Measurements from ENCODE around the gene POU2F1.

POU2F1 gene

DNA sequence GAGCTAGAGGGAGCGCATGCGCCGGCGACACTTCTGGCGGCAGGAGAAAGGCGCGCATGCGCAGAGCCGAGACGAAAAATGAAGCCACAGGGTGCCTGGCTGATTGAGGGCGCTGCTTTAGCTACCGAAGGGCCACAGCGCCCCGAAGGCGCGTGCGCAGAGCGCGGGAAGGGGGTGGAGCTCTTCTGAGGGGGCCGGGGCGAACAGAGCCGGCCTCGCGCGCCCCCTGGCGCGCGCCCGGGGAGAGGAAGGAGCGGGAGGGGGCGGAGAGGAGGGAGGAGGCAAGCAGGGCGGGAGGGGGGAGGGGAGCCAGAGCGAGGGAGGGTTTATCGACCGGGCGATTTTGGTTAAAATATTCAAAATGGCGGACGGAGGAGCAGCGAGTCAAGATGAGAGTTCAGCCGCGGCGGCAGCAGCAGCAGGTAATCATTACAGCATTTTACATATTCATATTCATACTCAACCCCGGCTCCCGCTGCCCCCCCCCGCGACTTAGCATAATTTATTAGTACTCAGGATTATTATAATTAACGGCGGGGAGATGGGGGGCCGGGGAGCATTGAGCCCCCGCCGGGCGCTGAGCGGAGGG, at the start of gene POU2F1:
Gene POU2F1 (plus strand): TSS at position 350 of the 589 bp plus-strand sequence. CDS start 12 bp downstream, at position 362.
- Histone ChIP-seq H3K36me3 (ENCODE audit: insufficient read depth, insufficient read length, low read length) (no peaks in the 10 kb centered on the region), H3K27me3 (ENCODE audit: insufficient read depth, insufficient read length) (no peaks in the 10 kb centered on the region), H3K4me1 (ENCODE audit: insufficient read depth, insufficient read length) (peaks cover 3% of the 10 kb centered on the region), H3K4me3 (ENCODE audit: insufficient read length, low read depth) (peak within 1 kb of the TSS; percentile 85), H3K9me3 (ENCODE audit: insufficient read depth, low read length) (peaks cover 13% of the 10 kb centered on the region; the same call in 1 of the 2 replicates), H3K9ac (ENCODE audit: insufficient read length, low read depth) (peak within 1 kb of the TSS; percentile 94)
- TF ChIP-seq YY1 (IDR thresholded peaks at IDR 0.05; ENCODE audit: insufficient read depth, insufficient read length) (peak; percentile 86), SUZ12 (IDR thresholded peaks at IDR 0.05; ENCODE audit: extremely low read depth, insufficient read depth, insufficient read length) (no peak)
- DNase-seq (ENCODE audit: low read depth, low spot score), result peak; percentile 99

GRCh38 chr1:167171286-167171929, 49.3 kb upstream of the POU2F1 start:
- DNase-seq (ENCODE audit: low read depth, low spot score), result no peak
- TF ChIP-seq YY1 (IDR thresholded peaks at IDR 0.05; ENCODE audit: insufficient read depth, insufficient read length), result no peak
- no peak for TF ChIP-seq ZNF274 (IDR thresholded peaks at IDR 0.05; ENCODE audit: low read depth, low read length)
- TF ChIP-seq SUZ12 (IDR thresholded peaks at IDR 0.05; ENCODE audit: extremely low read depth, insufficient read depth, insufficient read length), result no peak
- Histone ChIP-seq H3K9me3 (ENCODE audit: insufficient read depth, low read length) (no peaks in the 10 kb centered on the region), H3K27me3 (ENCODE audit: insufficient read depth, insufficient read length) (no peaks in the 10 kb centered on the region), H3K9ac (ENCODE audit: insufficient read length, low read depth) (no peak overlapping the region), H3K4me1 (ENCODE audit: insufficient read depth, insufficient read length) (peaks cover 11% of the 10 kb centered on the region), H3K36me3 (ENCODE audit: insufficient read depth, insufficient read length, low read length) (no peaks in the 10 kb centered on the region), H3K4me3 (ENCODE audit: insufficient read length, low read depth) (no peak overlapping the region)

- Histone ChIP-seq H3K4me1 (ENCODE audit: insufficient read depth, insufficient read length) (peaks cover 4% of the 10 kb centered on the region), H3K27me3 (ENCODE audit: insufficient read depth, insufficient read length) (no peaks in the 10 kb centered on the region), H3K36me3 (ENCODE audit: insufficient read depth, insufficient read length, low read length) (no peaks in the 10 kb centered on the region), H3K9me3 (ENCODE audit: insufficient read depth, low read length) (no peaks in the 10 kb centered on the region), H3K9ac (ENCODE audit: insufficient read length, low read depth) (no peak overlapping the region), H3K4me3 (ENCODE audit: insufficient read length, low read depth) (no peak overlapping the region)
- TF ChIP-seq ZNF274 (IDR thresholded peaks at IDR 0.05; ENCODE audit: low read depth, low read length) (no peak), SUZ12 (IDR thresholded peaks at IDR 0.05; ENCODE audit: extremely low read depth, insufficient read depth, insufficient read length) (no peak), YY1 (IDR thresholded peaks at IDR 0.05; ENCODE audit: insufficient read depth, insufficient read length) (no peak)
- no peak for DNase-seq (ENCODE audit: low read depth, low spot score)
Observed at GRCh38 chr1:167173516-167174184, 47.0 kb upstream of the POU2F1 start.

DNA sequence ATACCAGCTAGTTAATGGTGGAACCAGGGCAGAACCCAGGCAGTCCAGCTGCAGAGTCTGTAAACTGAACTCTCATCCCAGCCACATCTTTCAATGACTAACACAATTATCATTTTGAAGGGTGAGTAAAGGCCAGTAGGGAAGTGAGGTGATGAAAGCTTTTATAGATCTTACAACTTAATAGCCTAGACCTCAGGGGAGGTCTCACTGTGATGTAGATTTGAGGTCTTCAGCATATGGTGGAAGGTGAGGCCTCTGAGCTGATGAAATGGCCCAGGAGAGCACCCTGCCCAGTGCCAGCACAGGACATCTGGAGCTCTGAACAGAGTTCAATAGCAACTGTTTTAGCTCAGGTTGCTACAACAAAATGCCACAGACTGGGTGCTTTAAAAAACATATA, 44.8 kb upstream of the POU2F1 start:
- no peak for DNase-seq (ENCODE audit: low read depth, low spot score)
- Histone ChIP-seq H3K27me3 (ENCODE audit: insufficient read depth, insufficient read length) (no peaks in the 10 kb centered on the region), H3K9ac (ENCODE audit: insufficient read length, low read depth) (no peak overlapping the region), H3K36me3 (ENCODE audit: insufficient read depth, insufficient read length, low read length) (no peaks in the 10 kb centered on the region), H3K4me3 (ENCODE audit: insufficient read length, low read depth) (no peak overlapping the region), H3K9me3 (ENCODE audit: insufficient read depth, low read length) (no peaks in the 10 kb centered on the region), H3K4me1 (ENCODE audit: insufficient read depth, insufficient read length) (peaks cover 4% of the 10 kb centered on the region)
- TF ChIP-seq SUZ12 (IDR thresholded peaks at IDR 0.05; ENCODE audit: extremely low read depth, insufficient read depth, insufficient read length) (no peak), ZNF274 (IDR thresholded peaks at IDR 0.05; ENCODE audit: low read depth, low read length) (no peak), YY1 (IDR thresholded peaks at IDR 0.05; ENCODE audit: insufficient read depth, insufficient read length) (no peak)

GRCh38 chr1:167178831-167179230, 41.9 kb upstream of the POU2F1 start:
- DNase-seq (ENCODE audit: low read depth, low spot score), result no peak
- no peaks in the 10 kb centered on the region for H3K36me3 ChIP-seq (ENCODE audit: insufficient read depth, insufficient read length, low read length)
- peaks cover 4% of the 10 kb centered on the region for H3K4me1 ChIP-seq (ENCODE audit: insufficient read depth, insufficient read length)
- no peak overlapping the region for H3K4me3 ChIP-seq (ENCODE audit: insufficient read length, low read depth)
- H3K9me3 ChIP-seq (ENCODE audit: insufficient read depth, low read length), result no peaks in the 10 kb centered on the region
- H3K27me3 ChIP-seq (ENCODE audit: insufficient read depth, insufficient read length), result no peaks in the 10 kb centered on the region
- no peak for TF ChIP-seq ZNF274 (IDR thresholded peaks at IDR 0.05; ENCODE audit: low read depth, low read length)
- no peak for TF ChIP-seq YY1 (IDR thresholded peaks at IDR 0.05; ENCODE audit: insufficient read depth, insufficient read length)
- no peak for TF ChIP-seq SUZ12 (IDR thresholded peaks at IDR 0.05; ENCODE audit: extremely low read depth, insufficient read depth, insufficient read length)
- H3K9ac ChIP-seq (ENCODE audit: insufficient read length, low read depth), result no peak overlapping the region

- Histone ChIP-seq H3K4me1 (ENCODE audit: insufficient read depth, insufficient read length) (no peaks in the 10 kb centered on the region), H3K4me3 (ENCODE audit: insufficient read length, low read depth) (no peak overlapping the region), H3K27me3 (ENCODE audit: insufficient read depth, insufficient read length) (no peaks in the 10 kb centered on the region), H3K9me3 (ENCODE audit: insufficient read depth, low read length) (no peaks in the 10 kb centered on the region), H3K36me3 (ENCODE audit: insufficient read depth, insufficient read length, low read length) (no peaks in the 10 kb centered on the region), H3K9ac (ENCODE audit: insufficient read length, low read depth) (no peak overlapping the region)
- TF ChIP-seq SUZ12 (IDR thresholded peaks at IDR 0.05; ENCODE audit: extremely low read depth, insufficient read depth, insufficient read length) (no peak), ZNF274 (IDR thresholded peaks at IDR 0.05; ENCODE audit: low read depth, low read length) (no peak), YY1 (IDR thresholded peaks at IDR 0.05; ENCODE audit: insufficient read depth, insufficient read length) (no peak)
- DNase-seq (ENCODE audit: low read depth, low spot score), result no peak
Observed at GRCh38 chr1:167182571-167183320, 37.9 kb upstream of the POU2F1 start.
